ENCODE measurements around the gene GOLGA8T.
"Not testable (repeated sequence)": the region's sequence is repeated elsewhere in the genome, so short reads cannot be mapped to it uniquely, and the experiment has no call there.

GRCh38 chr15:30167886-30168285, 33.0 kb downstream of the GOLGA8T start:
- TF ChIP-seq CTCF (IDR thresholded peaks at IDR 0.05; ENCODE audit: borderline replicate concordance, extremely low read depth, low read length, poor library complexity, severe bottlenecking); EZH2 (IDR thresholded peaks at IDR 0.05; ENCODE audit: borderline replicate concordance, low read depth, low read length, severe bottlenecking): not testable (repeated sequence)
